Mesodermal cell (in vitro differentiated cells): Measurements from ENCODE around the gene NAPB.

Source experiments
- H3K27ac ChIP-seq: 2 replicates; pipeline ENCODE4 v1.7.0; 2013; ENCODE audit warnings: mild to moderate bottlenecking, low read depth, low read length, moderate library complexity; ENCODE audit not compliant: severe bottlenecking
- H3K36me3 ChIP-seq: 2 replicates; pipeline ENCODE4 v1.7.1; 2013; ENCODE audit warnings: mild to moderate bottlenecking, low read length, moderate library complexity; ENCODE audit not compliant: control insufficient read depth, insufficient read depth
- H3K4me1 ChIP-seq: one replicate; pipeline ENCODE4 v1.7.1; 2013; ENCODE audit warnings: mild to moderate bottlenecking, low read length; ENCODE audit not compliant: insufficient read depth, control insufficient read depth, poor library complexity, severe bottlenecking
- H3K4me3 ChIP-seq: 2 replicates; pipeline ENCODE4 v1.7.0; 2013; ENCODE audit warnings: low read length, control low read depth, mild to moderate bottlenecking; ENCODE audit not compliant: insufficient read depth, poor library complexity, severe bottlenecking; ENCODE audit errors: extremely low read depth
- H3K9me3 ChIP-seq: 2 replicates; pipeline ENCODE4 v1.7.1; 2013; ENCODE audit warnings: mild to moderate bottlenecking, low read length, moderate library complexity; ENCODE audit not compliant: control insufficient read depth
- whole genome bisulfite sequencing, 2 experiments: methylation state at CpG; one replicate each; pipeline ENCODE4 v1.1.5; 2013; ENCODE audit warnings: missing lambda C conversion rate in 2 of 2; ENCODE audit not compliant: insufficient coverage in 2 of 2; 5-methylcytosine and 5-hydroxymethylcytosine counted together

The NAPB gene

GRCh38 chr20:23437126-23437899, 16.0 kb upstream of the NAPB start:
- Histone ChIP-seq H3K36me3 (no peaks in the 10 kb centered on the region), H3K9me3 (no peaks in the 10 kb centered on the region), H3K27ac (no peak overlapping the region), H3K4me1 (no peaks in the 10 kb centered on the region), H3K4me3 (no peak overlapping the region)
- 84 to 86% methylated on average over 5 to 8 of the region's 9 CpGs for WGBS, 2 experiments

GRCh38 chr20:23436681-23437080, 15.4 kb upstream of the NAPB start:
- Histone ChIP-seq H3K4me1 (no peaks in the 10 kb centered on the region), H3K4me3 (no peak overlapping the region), H3K36me3 (no peaks in the 10 kb centered on the region), H3K9me3 (no peaks in the 10 kb centered on the region), H3K27ac (no peak overlapping the region)
- WGBS, 2 experiments: 83 to 85% methylated on average over 3 of the region's 3 CpGs

GRCh38 chr20:23435626-23436539, 14.6 kb upstream of the NAPB start:
- H3K36me3 ChIP-seq: no peaks in the 10 kb centered on the region
- no peak overlapping the region for H3K4me3 ChIP-seq
- WGBS, 2 experiments: 89 to 94% methylated on average over 8 to 10 of the region's 11 CpGs
- H3K9me3 ChIP-seq: no peaks in the 10 kb centered on the region
- no peak overlapping the region for H3K27ac ChIP-seq
- no peaks in the 10 kb centered on the region for H3K4me1 ChIP-seq

GRCh38 chr20:23434521-23435313, 13.4 kb upstream of the NAPB start:
- Histone ChIP-seq H3K36me3 (no peaks in the 10 kb centered on the region), H3K4me3 (no peak overlapping the region), H3K9me3 (no peaks in the 10 kb centered on the region), H3K4me1 (no peaks in the 10 kb centered on the region), H3K27ac (no peak overlapping the region)
- 87 to 88% methylated on average over 4 to 6 of the region's 7 CpGs for WGBS, 2 experiments

GRCh38 chr20:23433628-23434027, 12.3 kb upstream of the NAPB start:
- Histone ChIP-seq H3K27ac (no peak overlapping the region), H3K36me3 (no peaks in the 10 kb centered on the region), H3K4me3 (no peak overlapping the region), H3K9me3 (no peaks in the 10 kb centered on the region), H3K4me1 (no peaks in the 10 kb centered on the region)
- WGBS, 2 experiments: 83 to 89% methylated on average over 1 to 2 of the region's 3 CpGs

GRCh38 chr20:23425129-23425528, 3.8 kb upstream of the NAPB start:
- no peaks in the 10 kb centered on the region for H3K36me3 ChIP-seq
- no peak overlapping the region for H3K27ac ChIP-seq
- 87 to 96% methylated on average over 9 of the region's 9 CpGs for WGBS, 2 experiments
- no peak overlapping the region for H3K4me3 ChIP-seq
- H3K4me1 ChIP-seq: no peaks in the 10 kb centered on the region
- no peaks in the 10 kb centered on the region for H3K9me3 ChIP-seq

- Histone ChIP-seq H3K9me3 (no peaks in the 10 kb centered on the region), H3K4me3 (peak overlapping the region; percentile 96), H3K27ac (peak overlapping the region; percentile 20), H3K36me3 (peaks cover 4% of the 10 kb centered on the region), H3K4me1 (no peaks in the 10 kb centered on the region)
- 1 to 4% methylated on average over 36 to 46 of the region's 58 CpGs for WGBS, 2 experiments
Measured at GRCh38 chr20:23419995-23420901, 1.0 kb downstream of the NAPB start.

- H3K9me3 ChIP-seq: no peaks in the 10 kb centered on the region
- H3K4me3 ChIP-seq: peak overlapping the region; percentile 96
- peaks cover 4% of the 10 kb centered on the region for H3K36me3 ChIP-seq
- H3K27ac ChIP-seq: peak overlapping the region; percentile 3
- 67 to 69% methylated on average over 2 to 3 of the region's 5 CpGs for WGBS, 2 experiments
- no peaks in the 10 kb centered on the region for H3K4me1 ChIP-seq
Measured at GRCh38 chr20:23419657-23419994, 1.7 kb downstream of the NAPB start.

GRCh38 chr20:23417861-23418260, 3.4 kb downstream of the NAPB start:
- no peak overlapping the region for H3K4me3 ChIP-seq
- H3K9me3 ChIP-seq: no peaks in the 10 kb centered on the region
- H3K4me1 ChIP-seq: no peaks in the 10 kb centered on the region
- H3K36me3 ChIP-seq: peaks cover 4% of the 10 kb centered on the region
- no peak overlapping the region for H3K27ac ChIP-seq
